HepG2 (cell line): ENCODE results near the gene NCOA7. TPM values are rescaled to one million over a fixed set of nuclear protein-coding genes. Genes with fewer than 3 reads are reported as not detected.

Source experiments
- BRD4 ChIP-seq: sonication (generic); formaldehyde crosslinking; IDR thresholded peaks from 2 replicates; pipeline ENCODE4 v1.4.0; 2020; ENCODE audit warnings: missing genetic modification reagents
- ELF1 ChIP-seq: sonication (generic); formaldehyde crosslinking; IDR thresholded peaks from 2 replicates; pipeline ENCODE4 v1.4.0; 2020; ENCODE audit warnings: missing genetic modification reagents
- FOXP4 ChIP-seq: sonication (generic); formaldehyde crosslinking; IDR thresholded peaks from 2 replicates; pipeline ENCODE4 v1.4.0; 2020; ENCODE audit warnings: missing genetic modification reagents
- HOXD1 ChIP-seq: sonication (generic); formaldehyde crosslinking; IDR thresholded peaks from 2 replicates; pipeline ENCODE4 v1.5.0; 2020; ENCODE audit warnings: missing genetic modification reagents
- KMT2B ChIP-seq: IDR thresholded peaks from 2 replicates; pipeline ENCODE4 v1.6.1; 2016; ENCODE audit warnings: missing genetic modification reagents, missing compliant biosample characterization
- MYNN ChIP-seq: sonication (generic); formaldehyde crosslinking; IDR thresholded peaks from 2 replicates; pipeline ENCODE4 v1.4.0; 2020; ENCODE audit warnings: mild to moderate bottlenecking, low read depth, missing genetic modification reagents
- POLR2A ChIP-seq, 2 experiments: IDR thresholded peaks; 2 replicates each; pipeline ENCODE4 v1.6.1; 2011; ENCODE audit warnings: low read depth in 2 of 2, low read length in 2 of 2, mild to moderate bottlenecking in 1 of 2, moderate library complexity in 1 of 2; ENCODE audit not compliant: insufficient read depth in 1 of 2
- RXRA ChIP-seq: sonication (generic); formaldehyde crosslinking; IDR thresholded peaks from 2 replicates; pipeline ENCODE4 v1.5.1; 2020; ENCODE audit warnings: missing genetic modification reagents
- SOX13 ChIP-seq, 3 experiments: fragments of 450-650 bp in 1 of 3; sonication (generic) in 1 of 3; formaldehyde crosslinking in 1 of 3; IDR thresholded peaks in 2 of 3; conservative IDR thresholded peaks in 1 of 3; 2 replicates each; pipeline versions ENCODE4 v1.5.0 to v1.6.1; 2016 to 2020; ENCODE audit warnings: antibody characterized with exemption in 1 of 3, mild to moderate bottlenecking in 1 of 3, missing compliant biosample characterization in 1 of 3, missing genetic modification reagents in 1 of 3, moderate library complexity in 1 of 3
- U2AF1 ChIP-seq: fragments of 200-400 bp; formaldehyde crosslinking; optimal IDR thresholded peaks from 2 replicates; pipeline ENCODE3; 2017; ENCODE audit warnings: mild to moderate bottlenecking, low read depth, low read length
- ZBTB42 ChIP-seq: sonication (generic); formaldehyde crosslinking; IDR thresholded peaks from 2 replicates; pipeline ENCODE4 v1.5.0; 2020; ENCODE audit warnings: mild to moderate bottlenecking, missing genetic modification reagents
- ZNF280D ChIP-seq: sonication (generic); formaldehyde crosslinking; IDR thresholded peaks from 2 replicates; pipeline ENCODE4 v1.5.1; 2020; ENCODE audit warnings: mild to moderate bottlenecking, missing genetic modification reagents
- ZNF567 ChIP-seq: sonication (generic); formaldehyde crosslinking; IDR thresholded peaks from 2 replicates; pipeline ENCODE4 v1.8.1; 2023; ENCODE audit warnings: mild to moderate bottlenecking, missing genetic modification reagents, borderline replicate concordance
- ZNF572 ChIP-seq: sonication (generic); formaldehyde crosslinking; IDR thresholded peaks from 2 replicates; pipeline ENCODE4 v1.5.1; 2020; ENCODE audit warnings: mild to moderate bottlenecking, missing genetic modification reagents
- ZNF577 ChIP-seq: sonication (generic); formaldehyde crosslinking; IDR thresholded peaks from 2 replicates; pipeline ENCODE4 v1.4.0; 2020; ENCODE audit warnings: mild to moderate bottlenecking, low read depth, missing genetic modification reagents, borderline replicate concordance
- polyA plus RNA-seq, 8 experiments: library from polyadenylated mRNA; depleted of rRNA in 3 of 8; stranded (reverse) in 7 of 8; unstranded in 1 of 8; fragments of >200 nt; fragmentation: Illumina TruSeq in 4 of 8; extraction: Trizol in 4 of 8; gene quantifications; 2 replicates each; pipeline versions ENCODE4 v1.2.1 to v1.2.3, GENCODE V29; 2011 to 2016; ENCODE audit warnings: low read depth in 4 of 8, missing spikeins in 1 of 8, mixed read lengths in 1 of 8; ENCODE audit not compliant: insufficient read depth in 1 of 8
- total RNA-seq, 5 experiments: library from RNA; depleted of rRNA; stranded (reverse); fragments of >200 nt; fragmentation: Illumina TruSeq; extraction: Trizol; gene quantifications; 2 replicates each; pipeline ENCODE4 v1.2.3, GENCODE V29; 2016; ENCODE audit warnings: low read depth in 1 of 5
- TF ChIP-seq, protein P1 (sequence below): sonication (generic); formaldehyde crosslinking; IDR thresholded peaks from 2 replicates; pipeline ENCODE4 v1.5.1; 2020; ENCODE audit warnings: mild to moderate bottlenecking, moderate library complexity, missing genetic modification reagents
- TF ChIP-seq, protein P2 (sequence below): sonication (generic); formaldehyde crosslinking; IDR thresholded peaks from 2 replicates; pipeline ENCODE4 v1.5.1; 2020; ENCODE audit warnings: missing genetic modification reagents, mild to moderate bottlenecking, borderline replicate concordance
- TF ChIP-seq, protein P3 (sequence below): sonication (generic); formaldehyde crosslinking; conservative IDR thresholded peaks from 2 replicates; pipeline ENCODE4 v1.8.0; 2022; ENCODE audit warnings: low read depth, missing genetic modification reagents

The NCOA7 gene
- total and polyA plus RNA-seq, 2 of the 13 experiments (the other 11 are each of a cell fraction or from before 2014, with no cell fraction given) = 13.6 to 20.8 TPM

GRCh38 chr6:125789576-125790357 lies 993 bp upstream of the NCOA7 start (continued):
- TF ChIP-seq KMT2B (CRISPR knock-in tag) (peak; percentile 74), ZNF577 (CRISPR knock-in tag) (0 out of 2 replicates have a peak, but pooled peaks have one; percentile 65), HOXD1 (CRISPR knock-in tag) (no peak), BRD4 (CRISPR knock-in tag) (peak; percentile 72), ZBTB42 (CRISPR knock-in tag) (peak; percentile 29), MYNN (CRISPR knock-in tag) (peak; percentile 65; the same call in 1 of the 2 replicates), ZNF567 (CRISPR knock-in tag) (0 out of 2 replicates have a peak, but pooled peaks have one; percentile 47), RXRA (CRISPR knock-in tag) (peak; percentile 59), U2AF1 (peak; percentile 88), ZNF280D (no peak), SOX13 (IDR thresholded peaks at IDR 0.05) (no peak), SOX13 (CRISPR knock-in tag; conservative IDR thresholded peaks at IDR 0.05 in 1 of 2, IDR thresholded peaks at IDR 0.05 in 1 of 2) (no peak), ZNF572 (CRISPR knock-in tag) (peak; percentile 85; the same call in 1 of the 2 replicates), ELF1 (CRISPR knock-in tag) (peak; percentile 7; the same call in 1 of the 2 replicates), FOXP4 (CRISPR knock-in tag) (0 out of 2 replicates have a peak, but pooled peaks have one; percentile 28), POLR2A (IDR thresholded peaks at IDR 0.05; ENCODE audit: insufficient read depth in 1 of 2, low read depth in 2 of 2, low read length in 2 of 2) (peak in 1 of 2 experiments; percentile 37)
- TF ChIP-seq, protein P1, sequence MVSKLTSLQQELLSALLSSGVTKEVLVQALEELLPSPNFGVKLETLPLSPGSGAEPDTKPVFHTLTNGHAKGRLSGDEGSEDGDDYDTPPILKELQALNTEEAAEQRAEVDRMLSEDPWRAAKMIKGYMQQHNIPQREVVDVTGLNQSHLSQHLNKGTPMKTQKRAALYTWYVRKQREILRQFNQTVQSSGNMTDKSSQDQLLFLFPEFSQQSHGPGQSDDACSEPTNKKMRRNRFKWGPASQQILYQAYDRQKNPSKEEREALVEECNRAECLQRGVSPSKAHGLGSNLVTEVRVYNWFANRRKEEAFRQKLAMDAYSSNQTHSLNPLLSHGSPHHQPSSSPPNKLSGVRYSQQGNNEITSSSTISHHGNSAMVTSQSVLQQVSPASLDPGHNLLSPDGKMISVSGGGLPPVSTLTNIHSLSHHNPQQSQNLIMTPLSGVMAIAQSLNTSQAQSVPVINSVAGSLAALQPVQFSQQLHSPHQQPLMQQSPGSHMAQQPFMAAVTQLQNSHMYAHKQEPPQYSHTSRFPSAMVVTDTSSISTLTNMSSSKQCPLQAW (CRISPR knock-in tag) = peak; percentile 86
- TF ChIP-seq, protein P2, sequence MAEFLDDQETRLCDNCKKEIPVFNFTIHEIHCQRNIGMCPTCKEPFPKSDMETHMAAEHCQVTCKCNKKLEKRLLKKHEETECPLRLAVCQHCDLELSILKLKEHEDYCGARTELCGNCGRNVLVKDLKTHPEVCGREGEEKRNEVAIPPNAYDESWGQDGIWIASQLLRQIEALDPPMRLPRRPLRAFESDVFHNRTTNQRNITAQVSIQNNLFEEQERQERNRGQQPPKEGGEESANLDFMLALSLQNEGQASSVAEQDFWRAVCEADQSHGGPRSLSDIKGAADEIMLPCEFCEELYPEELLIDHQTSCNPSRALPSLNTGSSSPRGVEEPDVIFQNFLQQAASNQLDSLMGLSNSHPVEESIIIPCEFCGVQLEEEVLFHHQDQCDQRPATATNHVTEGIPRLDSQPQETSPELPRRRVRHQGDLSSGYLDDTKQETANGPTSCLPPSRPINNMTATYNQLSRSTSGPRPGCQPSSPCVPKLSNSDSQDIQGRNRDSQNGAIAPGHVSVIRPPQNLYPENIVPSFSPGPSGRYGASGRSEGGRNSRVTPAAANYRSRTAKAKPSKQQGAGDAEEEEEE (CRISPR knock-in tag) = 0 out of 2 replicates have a peak, but pooled peaks have one; percentile 37
- TF ChIP-seq, protein P3, sequence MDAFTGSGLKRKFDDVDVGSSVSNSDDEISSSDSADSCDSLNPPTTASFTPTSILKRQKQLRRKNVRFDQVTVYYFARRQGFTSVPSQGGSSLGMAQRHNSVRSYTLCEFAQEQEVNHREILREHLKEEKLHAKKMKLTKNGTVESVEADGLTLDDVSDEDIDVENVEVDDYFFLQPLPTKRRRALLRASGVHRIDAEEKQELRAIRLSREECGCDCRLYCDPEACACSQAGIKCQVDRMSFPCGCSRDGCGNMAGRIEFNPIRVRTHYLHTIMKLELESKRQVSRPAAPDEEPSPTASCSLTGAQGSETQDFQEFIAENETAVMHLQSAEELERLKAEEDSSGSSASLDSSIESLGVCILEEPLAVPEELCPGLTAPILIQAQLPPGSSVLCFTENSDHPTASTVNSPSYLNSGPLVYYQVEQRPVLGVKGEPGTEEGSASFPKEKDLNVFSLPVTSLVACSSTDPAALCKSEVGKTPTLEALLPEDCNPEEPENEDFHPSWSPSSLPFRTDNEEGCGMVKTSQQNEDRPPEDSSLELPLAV (CRISPR knock-in tag) = no peak
